WTC11 (cell line): ENCODE measurements around the gene FST.

ENCODE experiments used
- CBFB ChIP-seq: sonication (generic); formaldehyde crosslinking; IDR thresholded peaks from 2 replicates; pipeline ENCODE4 v1.8.1; 2022; ENCODE audit warnings: mild to moderate bottlenecking, low read depth, missing genetic modification reagents
- CREM ChIP-seq: sonication (generic); formaldehyde crosslinking; IDR thresholded peaks from 2 replicates; pipeline ENCODE4 v1.8.1; 2022; ENCODE audit warnings: mild to moderate bottlenecking, missing genetic modification reagents, moderate library complexity
- RELA ChIP-seq: sonication (generic); formaldehyde crosslinking; IDR thresholded peaks from 2 replicates; pipeline ENCODE4 v1.8.1; 2022; ENCODE audit warnings: missing genetic modification reagents, mild to moderate bottlenecking, borderline replicate concordance
- SP1 ChIP-seq: sonication (generic); formaldehyde crosslinking; conservative IDR thresholded peaks from 2 replicates; pipeline ENCODE4 v1.8.1; 2022; ENCODE audit warnings: missing genetic modification reagents
- TF ChIP-seq, protein P1 (sequence below): fragments of 200-600 bp; IDR thresholded peaks from 2 replicates; pipeline ENCODE4 v1.8.0; 2022; ENCODE audit warnings: antibody characterized with exemption
- TF ChIP-seq, protein P2 (sequence below): sonication (generic); formaldehyde crosslinking; IDR thresholded peaks from 2 replicates; pipeline ENCODE4 v1.8.1; 2023; ENCODE audit warnings: mild to moderate bottlenecking, missing genetic modification reagents, moderate library complexity
- TF ChIP-seq, protein P3 (sequence below): sonication (generic); formaldehyde crosslinking; conservative IDR thresholded peaks from 2 replicates; pipeline ENCODE4 v1.8.1; 2022; ENCODE audit warnings: mild to moderate bottlenecking, missing genetic modification reagents
- TF ChIP-seq, protein P4 (sequence below): fragments of 250-450 bp; sonication (Bioruptor Pico); IDR thresholded peaks from 2 replicates; pipeline ENCODE4 v1.8.0; 2021; ENCODE audit warnings: mild to moderate bottlenecking
- TF ChIP-seq, protein P5 (sequence below): sonication (generic); formaldehyde crosslinking; IDR thresholded peaks from 2 replicates; pipeline ENCODE4 v1.8.0; 2023; ENCODE audit warnings: missing genetic modification reagents, mild to moderate bottlenecking, borderline replicate concordance
- TF ChIP-seq, protein P6 (sequence below): sonication (generic); formaldehyde crosslinking; IDR thresholded peaks from 2 replicates; pipeline ENCODE4 v1.8.1; 2022; ENCODE audit warnings: mild to moderate bottlenecking, missing genetic modification reagents, moderate library complexity, borderline replicate concordance
- TF ChIP-seq, protein P7 (sequence below): sonication (generic); formaldehyde crosslinking; IDR thresholded peaks from 2 replicates; pipeline ENCODE4 v1.8.0; 2022; ENCODE audit warnings: mild to moderate bottlenecking, missing genetic modification reagents
- TF ChIP-seq, protein P8 (sequence below): sonication (generic); formaldehyde crosslinking; IDR thresholded peaks from 2 replicates; pipeline ENCODE4 v1.8.0; 2022; ENCODE audit warnings: missing genetic modification reagents
- TF ChIP-seq, protein P9 (sequence below): sonication (generic); formaldehyde crosslinking; IDR thresholded peaks from 2 replicates; pipeline ENCODE4 v1.8.0; 2022; ENCODE audit warnings: mild to moderate bottlenecking, missing genetic modification reagents
- TF ChIP-seq, protein P10 (sequence below): fragments of 250-450 bp; sonication (Bioruptor Pico); IDR thresholded peaks from 2 replicates; pipeline ENCODE4 v1.9.0; 2021; ENCODE audit warnings: mild to moderate bottlenecking

DNA sequence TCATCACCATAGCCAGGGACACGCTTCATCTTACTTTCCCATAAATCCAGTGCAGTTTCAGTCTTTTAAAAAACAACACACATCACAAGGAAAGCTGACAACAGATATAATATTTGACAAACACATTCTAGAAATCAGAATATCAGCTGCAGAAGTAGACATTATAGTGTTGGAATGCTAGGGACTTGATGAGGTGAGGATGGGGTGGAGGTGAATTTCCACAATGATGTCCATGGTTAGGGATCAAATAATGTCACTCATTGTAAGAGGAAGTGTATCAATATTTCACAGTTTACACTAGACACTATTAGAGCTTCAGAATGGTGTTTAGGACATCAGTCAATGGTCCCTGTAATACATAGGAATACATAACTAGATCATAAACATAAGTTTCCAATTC lies 7.0 kb downstream of the FST start:
- TF ChIP-seq CREM (CRISPR knock-in tag) (no peak), CBFB (no peak), SP1 (CRISPR knock-in tag) (no peak), RELA (CRISPR knock-in tag) (no peak)
- TF ChIP-seq, protein P1, sequence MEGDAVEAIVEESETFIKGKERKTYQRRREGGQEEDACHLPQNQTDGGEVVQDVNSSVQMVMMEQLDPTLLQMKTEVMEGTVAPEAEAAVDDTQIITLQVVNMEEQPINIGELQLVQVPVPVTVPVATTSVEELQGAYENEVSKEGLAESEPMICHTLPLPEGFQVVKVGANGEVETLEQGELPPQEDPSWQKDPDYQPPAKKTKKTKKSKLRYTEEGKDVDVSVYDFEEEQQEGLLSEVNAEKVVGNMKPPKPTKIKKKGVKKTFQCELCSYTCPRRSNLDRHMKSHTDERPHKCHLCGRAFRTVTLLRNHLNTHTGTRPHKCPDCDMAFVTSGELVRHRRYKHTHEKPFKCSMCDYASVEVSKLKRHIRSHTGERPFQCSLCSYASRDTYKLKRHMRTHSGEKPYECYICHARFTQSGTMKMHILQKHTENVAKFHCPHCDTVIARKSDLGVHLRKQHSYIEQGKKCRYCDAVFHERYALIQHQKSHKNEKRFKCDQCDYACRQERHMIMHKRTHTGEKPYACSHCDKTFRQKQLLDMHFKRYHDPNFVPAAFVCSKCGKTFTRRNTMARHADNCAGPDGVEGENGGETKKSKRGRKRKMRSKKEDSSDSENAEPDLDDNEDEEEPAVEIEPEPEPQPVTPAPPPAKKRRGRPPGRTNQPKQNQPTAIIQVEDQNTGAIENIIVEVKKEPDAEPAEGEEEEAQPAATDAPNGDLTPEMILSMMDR: no peak
- TF ChIP-seq, protein P2, sequence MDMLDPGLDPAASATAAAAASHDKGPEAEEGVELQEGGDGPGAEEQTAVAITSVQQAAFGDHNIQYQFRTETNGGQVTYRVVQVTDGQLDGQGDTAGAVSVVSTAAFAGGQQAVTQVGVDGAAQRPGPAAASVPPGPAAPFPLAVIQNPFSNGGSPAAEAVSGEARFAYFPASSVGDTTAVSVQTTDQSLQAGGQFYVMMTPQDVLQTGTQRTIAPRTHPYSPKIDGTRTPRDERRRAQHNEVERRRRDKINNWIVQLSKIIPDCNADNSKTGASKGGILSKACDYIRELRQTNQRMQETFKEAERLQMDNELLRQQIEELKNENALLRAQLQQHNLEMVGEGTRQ (CRISPR knock-in tag): no peak
- TF ChIP-seq, protein P3, sequence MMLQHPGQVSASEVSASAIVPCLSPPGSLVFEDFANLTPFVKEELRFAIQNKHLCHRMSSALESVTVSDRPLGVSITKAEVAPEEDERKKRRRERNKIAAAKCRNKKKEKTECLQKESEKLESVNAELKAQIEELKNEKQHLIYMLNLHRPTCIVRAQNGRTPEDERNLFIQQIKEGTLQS (CRISPR knock-in tag): no peak
- TF ChIP-seq, protein P4, sequence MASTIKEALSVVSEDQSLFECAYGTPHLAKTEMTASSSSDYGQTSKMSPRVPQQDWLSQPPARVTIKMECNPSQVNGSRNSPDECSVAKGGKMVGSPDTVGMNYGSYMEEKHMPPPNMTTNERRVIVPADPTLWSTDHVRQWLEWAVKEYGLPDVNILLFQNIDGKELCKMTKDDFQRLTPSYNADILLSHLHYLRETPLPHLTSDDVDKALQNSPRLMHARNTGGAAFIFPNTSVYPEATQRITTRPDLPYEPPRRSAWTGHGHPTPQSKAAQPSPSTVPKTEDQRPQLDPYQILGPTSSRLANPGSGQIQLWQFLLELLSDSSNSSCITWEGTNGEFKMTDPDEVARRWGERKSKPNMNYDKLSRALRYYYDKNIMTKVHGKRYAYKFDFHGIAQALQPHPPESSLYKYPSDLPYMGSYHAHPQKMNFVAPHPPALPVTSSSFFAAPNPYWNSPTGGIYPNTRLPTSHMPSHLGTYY (CRISPR knock-in tag): no peak
- TF ChIP-seq, protein P5, sequence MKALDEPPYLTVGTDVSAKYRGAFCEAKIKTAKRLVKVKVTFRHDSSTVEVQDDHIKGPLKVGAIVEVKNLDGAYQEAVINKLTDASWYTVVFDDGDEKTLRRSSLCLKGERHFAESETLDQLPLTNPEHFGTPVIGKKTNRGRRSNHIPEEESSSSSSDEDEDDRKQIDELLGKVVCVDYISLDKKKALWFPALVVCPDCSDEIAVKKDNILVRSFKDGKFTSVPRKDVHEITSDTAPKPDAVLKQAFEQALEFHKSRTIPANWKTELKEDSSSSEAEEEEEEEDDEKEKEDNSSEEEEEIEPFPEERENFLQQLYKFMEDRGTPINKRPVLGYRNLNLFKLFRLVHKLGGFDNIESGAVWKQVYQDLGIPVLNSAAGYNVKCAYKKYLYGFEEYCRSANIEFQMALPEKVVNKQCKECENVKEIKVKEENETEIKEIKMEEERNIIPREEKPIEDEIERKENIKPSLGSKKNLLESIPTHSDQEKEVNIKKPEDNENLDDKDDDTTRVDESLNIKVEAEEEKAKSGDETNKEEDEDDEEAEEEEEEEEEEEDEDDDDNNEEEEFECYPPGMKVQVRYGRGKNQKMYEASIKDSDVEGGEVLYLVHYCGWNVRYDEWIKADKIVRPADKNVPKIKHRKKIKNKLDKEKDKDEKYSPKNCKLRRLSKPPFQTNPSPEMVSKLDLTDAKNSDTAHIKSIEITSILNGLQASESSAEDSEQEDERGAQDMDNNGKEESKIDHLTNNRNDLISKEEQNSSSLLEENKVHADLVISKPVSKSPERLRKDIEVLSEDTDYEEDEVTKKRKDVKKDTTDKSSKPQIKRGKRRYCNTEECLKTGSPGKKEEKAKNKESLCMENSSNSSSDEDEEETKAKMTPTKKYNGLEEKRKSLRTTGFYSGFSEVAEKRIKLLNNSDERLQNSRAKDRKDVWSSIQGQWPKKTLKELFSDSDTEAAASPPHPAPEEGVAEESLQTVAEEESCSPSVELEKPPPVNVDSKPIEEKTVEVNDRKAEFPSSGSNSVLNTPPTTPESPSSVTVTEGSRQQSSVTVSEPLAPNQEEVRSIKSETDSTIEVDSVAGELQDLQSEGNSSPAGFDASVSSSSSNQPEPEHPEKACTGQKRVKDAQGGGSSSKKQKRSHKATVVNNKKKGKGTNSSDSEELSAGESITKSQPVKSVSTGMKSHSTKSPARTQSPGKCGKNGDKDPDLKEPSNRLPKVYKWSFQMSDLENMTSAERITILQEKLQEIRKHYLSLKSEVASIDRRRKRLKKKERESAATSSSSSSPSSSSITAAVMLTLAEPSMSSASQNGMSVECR (CRISPR knock-in tag): no peak
- TF ChIP-seq, protein P6, sequence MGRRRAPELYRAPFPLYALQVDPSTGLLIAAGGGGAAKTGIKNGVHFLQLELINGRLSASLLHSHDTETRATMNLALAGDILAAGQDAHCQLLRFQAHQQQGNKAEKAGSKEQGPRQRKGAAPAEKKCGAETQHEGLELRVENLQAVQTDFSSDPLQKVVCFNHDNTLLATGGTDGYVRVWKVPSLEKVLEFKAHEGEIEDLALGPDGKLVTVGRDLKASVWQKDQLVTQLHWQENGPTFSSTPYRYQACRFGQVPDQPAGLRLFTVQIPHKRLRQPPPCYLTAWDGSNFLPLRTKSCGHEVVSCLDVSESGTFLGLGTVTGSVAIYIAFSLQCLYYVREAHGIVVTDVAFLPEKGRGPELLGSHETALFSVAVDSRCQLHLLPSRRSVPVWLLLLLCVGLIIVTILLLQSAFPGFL (CRISPR knock-in tag): no peak
- TF ChIP-seq, protein P7, sequence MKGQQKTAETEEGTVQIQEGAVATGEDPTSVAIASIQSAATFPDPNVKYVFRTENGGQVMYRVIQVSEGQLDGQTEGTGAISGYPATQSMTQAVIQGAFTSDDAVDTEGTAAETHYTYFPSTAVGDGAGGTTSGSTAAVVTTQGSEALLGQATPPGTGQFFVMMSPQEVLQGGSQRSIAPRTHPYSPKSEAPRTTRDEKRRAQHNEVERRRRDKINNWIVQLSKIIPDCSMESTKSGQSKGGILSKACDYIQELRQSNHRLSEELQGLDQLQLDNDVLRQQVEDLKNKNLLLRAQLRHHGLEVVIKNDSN (CRISPR knock-in tag): no peak
- TF ChIP-seq, protein P8, sequence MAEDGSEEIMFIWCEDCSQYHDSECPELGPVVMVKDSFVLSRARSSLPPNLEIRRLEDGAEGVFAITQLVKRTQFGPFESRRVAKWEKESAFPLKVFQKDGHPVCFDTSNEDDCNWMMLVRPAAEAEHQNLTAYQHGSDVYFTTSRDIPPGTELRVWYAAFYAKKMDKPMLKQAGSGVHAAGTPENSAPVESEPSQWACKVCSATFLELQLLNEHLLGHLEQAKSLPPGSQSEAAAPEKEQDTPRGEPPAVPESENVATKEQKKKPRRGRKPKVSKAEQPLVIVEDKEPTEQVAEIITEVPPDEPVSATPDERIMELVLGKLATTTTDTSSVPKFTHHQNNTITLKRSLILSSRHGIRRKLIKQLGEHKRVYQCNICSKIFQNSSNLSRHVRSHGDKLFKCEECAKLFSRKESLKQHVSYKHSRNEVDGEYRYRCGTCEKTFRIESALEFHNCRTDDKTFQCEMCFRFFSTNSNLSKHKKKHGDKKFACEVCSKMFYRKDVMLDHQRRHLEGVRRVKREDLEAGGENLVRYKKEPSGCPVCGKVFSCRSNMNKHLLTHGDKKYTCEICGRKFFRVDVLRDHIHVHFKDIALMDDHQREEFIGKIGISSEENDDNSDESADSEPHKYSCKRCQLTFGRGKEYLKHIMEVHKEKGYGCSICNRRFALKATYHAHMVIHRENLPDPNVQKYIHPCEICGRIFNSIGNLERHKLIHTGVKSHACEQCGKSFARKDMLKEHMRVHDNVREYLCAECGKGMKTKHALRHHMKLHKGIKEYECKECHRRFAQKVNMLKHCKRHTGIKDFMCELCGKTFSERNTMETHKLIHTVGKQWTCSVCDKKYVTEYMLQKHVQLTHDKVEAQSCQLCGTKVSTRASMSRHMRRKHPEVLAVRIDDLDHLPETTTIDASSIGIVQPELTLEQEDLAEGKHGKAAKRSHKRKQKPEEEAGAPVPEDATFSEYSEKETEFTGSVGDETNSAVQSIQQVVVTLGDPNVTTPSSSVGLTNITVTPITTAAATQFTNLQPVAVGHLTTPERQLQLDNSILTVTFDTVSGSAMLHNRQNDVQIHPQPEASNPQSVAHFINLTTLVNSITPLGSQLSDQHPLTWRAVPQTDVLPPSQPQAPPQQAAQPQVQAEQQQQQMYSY (CRISPR knock-in tag): no peak
- TF ChIP-seq, protein P9, sequence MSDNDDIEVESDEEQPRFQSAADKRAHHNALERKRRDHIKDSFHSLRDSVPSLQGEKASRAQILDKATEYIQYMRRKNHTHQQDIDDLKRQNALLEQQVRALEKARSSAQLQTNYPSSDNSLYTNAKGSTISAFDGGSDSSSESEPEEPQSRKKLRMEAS (CRISPR knock-in tag): no peak
- TF ChIP-seq, protein P10, sequence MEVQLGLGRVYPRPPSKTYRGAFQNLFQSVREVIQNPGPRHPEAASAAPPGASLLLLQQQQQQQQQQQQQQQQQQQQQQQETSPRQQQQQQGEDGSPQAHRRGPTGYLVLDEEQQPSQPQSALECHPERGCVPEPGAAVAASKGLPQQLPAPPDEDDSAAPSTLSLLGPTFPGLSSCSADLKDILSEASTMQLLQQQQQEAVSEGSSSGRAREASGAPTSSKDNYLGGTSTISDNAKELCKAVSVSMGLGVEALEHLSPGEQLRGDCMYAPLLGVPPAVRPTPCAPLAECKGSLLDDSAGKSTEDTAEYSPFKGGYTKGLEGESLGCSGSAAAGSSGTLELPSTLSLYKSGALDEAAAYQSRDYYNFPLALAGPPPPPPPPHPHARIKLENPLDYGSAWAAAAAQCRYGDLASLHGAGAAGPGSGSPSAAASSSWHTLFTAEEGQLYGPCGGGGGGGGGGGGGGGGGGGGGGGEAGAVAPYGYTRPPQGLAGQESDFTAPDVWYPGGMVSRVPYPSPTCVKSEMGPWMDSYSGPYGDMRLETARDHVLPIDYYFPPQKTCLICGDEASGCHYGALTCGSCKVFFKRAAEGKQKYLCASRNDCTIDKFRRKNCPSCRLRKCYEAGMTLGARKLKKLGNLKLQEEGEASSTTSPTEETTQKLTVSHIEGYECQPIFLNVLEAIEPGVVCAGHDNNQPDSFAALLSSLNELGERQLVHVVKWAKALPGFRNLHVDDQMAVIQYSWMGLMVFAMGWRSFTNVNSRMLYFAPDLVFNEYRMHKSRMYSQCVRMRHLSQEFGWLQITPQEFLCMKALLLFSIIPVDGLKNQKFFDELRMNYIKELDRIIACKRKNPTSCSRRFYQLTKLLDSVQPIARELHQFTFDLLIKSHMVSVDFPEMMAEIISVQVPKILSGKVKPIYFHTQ: no peak
